Measurements from ENCODE around the gene IGFL4.
A peak's percentile ranks its signal among the peaks of the same experiment; 100 is the strongest.

Gene IGFL4

DNA sequence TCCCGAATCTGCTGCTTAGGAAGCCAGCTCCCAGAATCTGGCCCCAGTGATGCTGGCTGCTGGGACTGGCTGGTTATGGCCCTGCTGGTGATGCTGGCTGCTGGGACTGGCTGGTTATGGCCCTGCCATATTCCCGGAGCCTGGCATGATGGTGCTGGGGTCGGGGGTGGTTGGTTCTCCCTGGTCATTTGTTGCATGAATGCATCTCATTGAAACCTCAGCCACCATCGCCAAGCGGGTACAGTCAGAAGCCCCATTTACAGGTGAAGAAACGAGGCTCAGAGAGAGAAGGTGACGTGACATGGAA lies 20.0 kb downstream of the IGFL4 start:
- Histone ChIP-seq H3K4me1 (ENCODE audit: control insufficient read depth, insufficient read depth, low read length, poor library complexity, severe bottlenecking) (no peaks in the 10 kb centered on the region), H3K36me3 (ENCODE audit: control insufficient read depth, insufficient read depth, low read length) (peaks cover 6% of the 10 kb centered on the region), H3K9me3 (ENCODE audit: control insufficient read depth, low read length) (no peaks in the 10 kb centered on the region), H3K4me3 (ENCODE audit: extremely low read depth, insufficient read depth, low read length, poor library complexity, severe bottlenecking) (no peak overlapping the region), H3K27ac (ENCODE audit: low read depth, low read length, severe bottlenecking) (no peak overlapping the region)
- WGBS, 2 experiments (ENCODE audit: insufficient coverage in 2 of 2) = 91 to 92% methylated on average over 5 to 7 of the region's 7 CpGs

DNA sequence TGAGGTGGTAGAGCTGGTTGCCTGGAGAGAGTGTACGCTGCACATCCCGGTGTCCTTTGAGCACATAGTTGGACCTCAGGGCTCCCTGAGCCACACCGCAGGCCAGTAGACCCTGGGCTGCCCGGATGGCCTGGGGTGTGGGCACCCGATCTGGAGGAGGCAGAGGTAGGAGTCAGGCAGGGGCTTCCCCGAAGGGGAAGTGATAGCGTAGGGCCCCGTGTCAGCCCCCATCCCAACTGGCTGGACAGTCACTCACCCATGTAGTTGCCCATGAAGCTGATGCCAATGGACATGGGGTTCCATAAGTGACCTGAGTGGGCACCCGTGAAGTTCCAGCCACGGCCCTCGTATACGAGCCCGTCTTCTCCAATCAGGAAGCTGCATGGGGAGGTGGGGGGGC lies 21.5 kb downstream of the IGFL4 start:
- H3K27ac ChIP-seq (ENCODE audit: low read depth, low read length, severe bottlenecking) = no peak overlapping the region
- no peaks in the 10 kb centered on the region for H3K4me1 ChIP-seq (ENCODE audit: control insufficient read depth, insufficient read depth, low read length, poor library complexity, severe bottlenecking)
- H3K36me3 ChIP-seq (ENCODE audit: control insufficient read depth, insufficient read depth, low read length) = peaks cover 6% of the 10 kb centered on the region
- H3K9me3 ChIP-seq (ENCODE audit: control insufficient read depth, low read length) = no peaks in the 10 kb centered on the region
- no peak overlapping the region for H3K4me3 ChIP-seq (ENCODE audit: extremely low read depth, insufficient read depth, low read length, poor library complexity, severe bottlenecking)
- 93 to 95% methylated on average over 8 of the region's 13 CpGs for WGBS, 2 experiments (ENCODE audit: insufficient coverage in 2 of 2)

DNA sequence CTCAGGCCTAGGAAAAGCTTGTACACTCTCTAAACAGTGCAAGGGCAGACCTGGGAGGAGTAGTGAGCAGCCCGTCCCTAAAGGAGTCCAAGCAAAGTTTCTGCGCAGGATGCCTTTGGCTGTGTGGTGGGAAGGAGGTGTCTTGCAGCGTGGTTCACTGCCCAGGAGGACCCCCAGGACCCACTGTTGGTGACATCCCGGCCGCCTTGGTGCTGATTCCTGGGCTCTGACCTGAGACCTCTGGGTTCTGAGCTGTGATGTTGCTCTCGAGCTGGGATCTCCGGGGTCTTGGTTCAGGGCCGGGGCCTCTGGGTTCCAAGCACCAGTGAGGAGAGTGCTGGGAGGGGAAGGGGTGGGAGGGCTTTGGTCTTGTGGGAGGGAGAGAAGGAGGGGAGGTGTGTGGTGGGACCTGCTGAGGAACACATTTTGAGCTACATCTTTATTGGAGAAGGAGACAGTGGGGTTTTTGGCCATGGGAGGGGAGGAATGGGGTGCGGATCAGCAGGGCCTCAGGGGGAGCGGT lies 22.0 kb downstream of the IGFL4 start:
- peaks cover 6% of the 10 kb centered on the region for H3K36me3 ChIP-seq (ENCODE audit: control insufficient read depth, insufficient read depth, low read length)
- no peak overlapping the region for H3K4me3 ChIP-seq (ENCODE audit: extremely low read depth, insufficient read depth, low read length, poor library complexity, severe bottlenecking)
- H3K4me1 ChIP-seq (ENCODE audit: control insufficient read depth, insufficient read depth, low read length, poor library complexity, severe bottlenecking) = no peaks in the 10 kb centered on the region
- H3K9me3 ChIP-seq (ENCODE audit: control insufficient read depth, low read length) = no peaks in the 10 kb centered on the region
- WGBS, 2 experiments (ENCODE audit: insufficient coverage in 2 of 2) = 90 to 94% methylated on average over 6 to 10 of the region's 10 CpGs
- no peak overlapping the region for H3K27ac ChIP-seq (ENCODE audit: low read depth, low read length, severe bottlenecking)

DNA sequence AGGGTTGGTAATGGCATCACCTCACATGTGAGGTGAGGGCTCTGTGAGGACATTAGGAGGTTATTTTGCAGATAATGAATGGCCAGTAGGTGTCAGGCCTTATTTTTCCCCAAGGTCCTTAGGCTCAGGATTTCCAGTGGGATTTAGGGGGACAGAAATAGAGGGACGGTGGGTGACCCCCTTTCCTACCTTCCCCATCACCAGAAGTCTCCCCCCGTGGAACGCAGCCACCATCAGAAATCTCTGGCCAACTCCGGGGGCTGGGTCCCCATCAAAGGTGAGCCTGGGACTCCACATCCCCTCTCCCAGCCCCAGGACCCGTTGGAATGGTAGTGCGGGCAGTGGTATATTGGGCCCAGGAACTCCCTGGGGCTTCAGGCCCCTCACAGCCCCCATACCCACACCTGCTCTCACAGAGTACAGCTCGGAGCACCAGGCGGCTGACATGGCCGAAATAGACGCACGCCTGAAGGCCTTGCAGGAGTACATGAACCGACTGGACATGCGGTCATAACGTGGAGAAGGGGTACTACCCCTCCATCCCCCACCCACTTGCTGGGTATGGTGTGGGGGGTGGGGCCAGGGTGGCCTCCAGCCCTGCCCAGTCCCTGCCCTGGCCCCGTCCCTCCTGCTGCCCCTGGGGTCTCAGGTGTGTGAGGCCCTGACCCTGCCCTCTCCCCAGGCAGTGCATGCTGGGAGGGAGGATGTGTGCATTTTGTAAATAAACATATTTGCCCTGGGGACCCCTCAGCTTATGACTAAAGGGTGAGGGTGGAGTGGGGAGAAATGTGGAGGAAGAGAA lies 22.7 kb downstream of the IGFL4 start:
- 95 to 97% methylated on average over 6 to 8 of the region's 15 CpGs for WGBS, 2 experiments (ENCODE audit: insufficient coverage in 2 of 2)
- Histone ChIP-seq H3K9me3 (ENCODE audit: control insufficient read depth, low read length) (no peaks in the 10 kb centered on the region), H3K4me3 (ENCODE audit: extremely low read depth, insufficient read depth, low read length, poor library complexity, severe bottlenecking) (no peak overlapping the region), H3K27ac (ENCODE audit: low read depth, low read length, severe bottlenecking) (no peak overlapping the region), H3K4me1 (ENCODE audit: control insufficient read depth, insufficient read depth, low read length, poor library complexity, severe bottlenecking) (no peaks in the 10 kb centered on the region), H3K36me3 (ENCODE audit: control insufficient read depth, insufficient read depth, low read length) (peaks cover 6% of the 10 kb centered on the region)

DNA sequence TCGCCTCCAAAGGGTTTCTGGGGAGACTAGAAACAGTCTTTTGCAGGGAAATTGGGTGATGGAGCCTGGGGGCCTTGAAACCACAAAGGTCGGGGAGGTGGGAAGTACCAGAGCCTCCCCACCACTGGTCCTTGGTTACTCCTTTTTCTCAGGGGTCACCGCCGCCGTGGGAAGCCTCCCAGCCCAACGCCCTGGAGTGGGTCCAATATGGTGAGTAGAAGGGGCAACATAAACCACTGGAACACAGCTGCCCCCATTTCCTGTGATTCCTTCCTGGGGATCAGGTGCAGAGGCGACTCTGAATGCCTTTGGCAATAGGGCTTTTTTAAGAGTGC lies 23.7 kb downstream of the IGFL4 start:
- Histone ChIP-seq H3K36me3 (ENCODE audit: control insufficient read depth, insufficient read depth, low read length) (peaks cover 6% of the 10 kb centered on the region), H3K4me1 (ENCODE audit: control insufficient read depth, insufficient read depth, low read length, poor library complexity, severe bottlenecking) (no peaks in the 10 kb centered on the region), H3K4me3 (ENCODE audit: extremely low read depth, insufficient read depth, low read length, poor library complexity, severe bottlenecking) (no peak overlapping the region), H3K9me3 (ENCODE audit: control insufficient read depth, low read length) (no peaks in the 10 kb centered on the region), H3K27ac (ENCODE audit: low read depth, low read length, severe bottlenecking) (no peak overlapping the region)
- 73 to 78% methylated on average over 5 to 7 of the region's 7 CpGs for WGBS, 2 experiments (ENCODE audit: insufficient coverage in 2 of 2)

DNA sequence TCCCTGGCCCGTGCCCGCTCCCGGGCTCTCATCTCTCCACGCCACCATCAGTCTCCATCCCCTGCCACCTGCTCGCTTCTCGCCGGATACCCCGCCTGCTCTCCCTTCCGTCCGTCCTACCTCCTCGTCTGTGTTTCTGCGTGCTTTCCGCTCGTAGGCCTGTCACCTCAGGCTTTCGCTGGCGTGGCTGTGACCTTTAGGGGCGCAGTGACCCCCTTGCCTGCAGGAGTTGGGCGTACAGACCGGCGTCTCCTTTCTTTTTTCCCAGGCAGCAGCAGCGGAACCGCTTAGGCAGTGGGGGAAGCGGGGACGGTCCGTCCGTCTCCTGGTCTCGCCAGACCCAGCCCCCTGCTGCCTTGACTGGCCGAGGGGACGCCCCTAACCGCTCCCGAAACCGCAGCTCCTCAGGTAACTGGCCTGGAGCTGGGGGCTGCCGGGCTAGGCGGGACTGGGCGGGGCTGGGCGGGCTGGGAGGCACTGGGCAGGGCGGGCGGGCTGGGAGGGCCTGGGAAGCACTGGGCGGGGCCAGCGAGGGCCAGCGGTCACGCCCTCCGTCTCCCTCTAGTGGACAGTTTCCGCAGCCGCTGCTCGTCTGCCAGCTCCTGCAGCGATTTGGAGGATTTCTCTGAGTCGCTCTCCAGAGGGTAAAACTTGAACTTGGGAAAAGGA lies 24.2 kb downstream of the IGFL4 start:
- Histone ChIP-seq H3K36me3 (ENCODE audit: control insufficient read depth, insufficient read depth, low read length) (peaks cover 6% of the 10 kb centered on the region), H3K4me1 (ENCODE audit: control insufficient read depth, insufficient read depth, low read length, poor library complexity, severe bottlenecking) (no peaks in the 10 kb centered on the region), H3K27ac (ENCODE audit: low read depth, low read length, severe bottlenecking) (no peak overlapping the region), H3K4me3 (ENCODE audit: extremely low read depth, insufficient read depth, low read length, poor library complexity, severe bottlenecking) (peak overlapping the region; percentile 22), H3K9me3 (ENCODE audit: control insufficient read depth, low read length) (no peaks in the 10 kb centered on the region)
- 3 to 6% methylated on average over 33 to 34 of the region's 48 CpGs for WGBS, 2 experiments (ENCODE audit: insufficient coverage in 2 of 2)

DNA sequence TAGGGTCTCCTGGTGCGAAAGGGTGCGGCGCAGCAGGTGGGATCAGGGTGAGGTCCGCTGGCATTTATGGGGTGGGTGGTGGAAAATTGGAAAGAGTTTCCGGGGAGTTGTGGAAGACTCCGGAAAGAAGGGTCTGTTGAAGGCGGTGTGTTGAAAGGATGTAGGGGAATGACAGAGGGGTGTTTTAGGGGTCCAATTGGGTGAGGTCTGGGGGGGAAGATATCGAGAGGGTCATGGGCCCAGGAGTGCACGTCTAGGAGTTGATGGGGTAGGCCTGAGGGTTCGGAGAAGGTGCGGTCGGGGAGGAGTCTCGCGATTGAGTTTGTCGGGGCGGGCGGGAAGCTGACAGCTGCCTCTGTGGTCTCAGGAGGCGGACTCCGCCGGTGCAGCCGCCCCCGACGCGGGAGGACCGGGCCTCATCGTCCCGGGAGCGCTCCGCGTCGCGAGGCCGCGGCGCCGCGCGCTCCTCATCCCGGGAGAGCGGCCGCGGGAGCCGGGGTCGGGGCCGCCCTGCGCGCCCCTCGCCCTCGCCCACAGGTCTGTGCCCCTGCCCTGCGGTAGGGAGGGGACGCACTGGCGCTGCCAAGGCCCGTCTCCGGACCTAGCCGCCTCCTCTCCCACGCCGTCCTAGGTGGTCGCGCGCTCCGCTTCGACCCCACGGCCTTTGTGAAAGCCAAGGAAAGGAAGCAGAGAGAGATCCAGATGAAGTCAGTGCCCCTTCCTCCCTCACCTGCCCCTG lies 24.9 kb downstream of the IGFL4 start:
- Histone ChIP-seq H3K4me1 (ENCODE audit: control insufficient read depth, insufficient read depth, low read length, poor library complexity, severe bottlenecking) (no peaks in the 10 kb centered on the region), H3K9me3 (ENCODE audit: control insufficient read depth, low read length) (no peaks in the 10 kb centered on the region), H3K27ac (ENCODE audit: low read depth, low read length, severe bottlenecking) (no peak overlapping the region), H3K4me3 (ENCODE audit: extremely low read depth, insufficient read depth, low read length, poor library complexity, severe bottlenecking) (no peak overlapping the region), H3K36me3 (ENCODE audit: control insufficient read depth, insufficient read depth, low read length) (peaks cover 6% of the 10 kb centered on the region)
- 9 to 10% methylated on average over 43 to 44 of the region's 63 CpGs for WGBS, 2 experiments (ENCODE audit: insufficient coverage in 2 of 2)

DNA sequence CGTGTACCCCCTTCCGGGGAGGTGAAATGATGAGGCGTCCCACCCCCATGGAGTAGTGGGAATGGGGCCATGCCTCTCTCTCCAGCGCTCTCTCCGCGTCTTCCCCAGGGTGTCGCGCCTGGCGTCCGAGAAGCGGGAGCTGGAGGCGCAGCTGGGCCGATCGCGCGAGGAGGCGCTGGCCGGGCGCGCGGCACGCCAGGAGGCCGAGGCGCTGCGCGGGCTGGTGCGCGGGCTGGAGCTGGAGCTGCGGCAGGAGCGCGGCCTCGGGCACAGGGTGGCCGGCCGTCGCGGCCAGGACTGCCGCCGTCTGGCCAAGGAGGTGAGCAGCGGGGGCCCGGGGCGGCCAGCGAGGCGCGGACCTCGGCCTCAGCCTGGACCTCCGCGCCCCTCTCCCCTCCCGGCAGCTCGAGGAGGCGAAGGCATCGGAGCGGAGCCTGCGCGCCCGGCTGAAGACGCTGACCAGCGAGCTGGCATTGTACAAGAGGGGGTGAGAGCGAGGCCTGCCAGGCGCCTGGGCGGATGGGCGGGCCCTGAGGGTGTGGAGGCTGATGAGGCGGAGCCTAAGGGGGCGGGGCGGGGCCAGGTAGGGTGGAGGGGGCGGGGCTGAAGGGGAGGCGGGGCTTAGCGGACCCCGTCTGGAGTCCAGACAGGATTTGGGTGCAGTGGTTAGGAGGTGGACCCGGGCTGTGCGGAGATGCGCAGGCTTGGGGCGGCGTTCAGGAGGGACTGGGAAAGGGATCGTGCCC lies 25.7 kb downstream of the IGFL4 start:
- no peaks in the 10 kb centered on the region for H3K9me3 ChIP-seq (ENCODE audit: control insufficient read depth, low read length)
- H3K27ac ChIP-seq (ENCODE audit: low read depth, low read length, severe bottlenecking) = no peak overlapping the region
- no peaks in the 10 kb centered on the region for H3K4me1 ChIP-seq (ENCODE audit: control insufficient read depth, insufficient read depth, low read length, poor library complexity, severe bottlenecking)
- peak overlapping the region; percentile 14 for H3K4me3 ChIP-seq (ENCODE audit: extremely low read depth, insufficient read depth, low read length, poor library complexity, severe bottlenecking)
- 3 to 5% methylated on average over 21 to 45 of the region's 74 CpGs for WGBS, 2 experiments (ENCODE audit: insufficient coverage in 2 of 2)
- H3K36me3 ChIP-seq (ENCODE audit: control insufficient read depth, insufficient read depth, low read length) = peaks cover 6% of the 10 kb centered on the region

DNA sequence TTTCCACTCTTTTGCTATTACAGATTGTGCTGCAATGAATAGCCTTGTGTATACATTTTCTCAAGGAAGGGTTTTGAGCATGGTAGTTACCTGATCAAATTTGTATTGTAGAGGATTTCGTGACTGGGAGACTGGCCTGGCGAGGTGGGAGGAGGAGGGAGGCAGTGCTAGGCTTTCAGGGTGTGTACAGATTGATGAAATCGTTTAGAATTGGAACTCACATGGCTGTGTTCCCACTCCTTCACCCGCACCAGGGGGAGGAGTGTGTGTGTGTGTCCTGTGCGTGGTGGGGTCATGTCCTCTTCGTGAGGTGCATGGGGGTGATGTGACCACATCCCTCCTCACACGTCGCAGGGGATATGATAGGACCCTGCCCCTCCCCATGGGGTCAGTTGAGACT lies 26.3 kb downstream of the IGFL4 start:
- Histone ChIP-seq H3K27ac (ENCODE audit: low read depth, low read length, severe bottlenecking) (no peak overlapping the region), H3K36me3 (ENCODE audit: control insufficient read depth, insufficient read depth, low read length) (peaks cover 6% of the 10 kb centered on the region), H3K9me3 (ENCODE audit: control insufficient read depth, low read length) (no peaks in the 10 kb centered on the region), H3K4me1 (ENCODE audit: control insufficient read depth, insufficient read depth, low read length, poor library complexity, severe bottlenecking) (no peaks in the 10 kb centered on the region), H3K4me3 (ENCODE audit: extremely low read depth, insufficient read depth, low read length, poor library complexity, severe bottlenecking) (peak overlapping the region; percentile 14)
- WGBS, 2 experiments (ENCODE audit: insufficient coverage in 2 of 2) = 35 to 48% methylated on average over 4 to 5 of the region's 8 CpGs
